ENCODE measurements around the gene MBD4. TPM values are rescaled to one million over a fixed set of nuclear protein-coding genes. Genes with fewer than 3 reads are reported as not detected.

MBD4 gene
- total RNA-seq, 1 donor from 2014 or later, result 98.7 TPM

DNA sequence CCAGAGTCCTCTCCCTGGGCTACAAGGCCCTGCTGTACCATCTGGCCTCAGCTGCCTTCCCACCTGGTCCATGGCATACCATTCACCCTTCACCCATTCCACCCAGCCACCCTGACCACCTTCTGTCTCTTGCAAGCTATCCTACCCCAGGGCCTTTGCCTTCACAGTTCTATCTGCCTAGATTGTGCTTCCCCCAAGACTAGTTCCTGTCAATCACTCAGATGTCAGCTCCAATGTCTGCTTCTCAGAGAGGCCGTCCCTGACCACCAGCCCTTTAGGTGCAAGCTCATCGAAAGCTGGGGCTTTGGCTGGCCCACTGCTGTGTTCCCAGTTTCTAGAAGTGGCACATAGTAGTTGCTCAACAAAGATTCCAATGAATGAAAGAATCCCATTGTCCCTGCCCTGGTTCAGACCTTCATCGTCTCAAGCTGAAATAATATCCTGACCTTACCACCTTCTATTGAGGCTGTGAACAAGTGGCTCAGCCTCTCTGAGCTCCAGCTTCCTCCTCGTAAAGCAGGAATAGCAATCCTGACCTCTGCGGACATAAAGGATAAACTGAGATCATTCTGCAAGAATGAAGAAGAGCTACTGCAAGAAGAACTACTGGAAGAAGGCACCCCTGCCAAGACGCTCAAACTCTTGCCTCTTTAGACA, 27.1 kb downstream of the MBD4 start:
- H3K4me1 Mint-ChIP-seq, result peaks cover 19% of the 10 kb centered on the region
- no peaks in the 10 kb centered on the region for H3K9me3 Mint-ChIP-seq
- H3K27ac Mint-ChIP-seq, result no peak overlapping the region
- ATAC-seq (ENCODE audit: low read depth) (no peak), DNase-seq (no peak)
- H3K36me3 Mint-ChIP-seq (ENCODE audit: low read depth), result no peaks in the 10 kb centered on the region
- no peaks in the 10 kb centered on the region for H3K27me3 Mint-ChIP-seq
- TF ChIP-seq, protein P1, sequence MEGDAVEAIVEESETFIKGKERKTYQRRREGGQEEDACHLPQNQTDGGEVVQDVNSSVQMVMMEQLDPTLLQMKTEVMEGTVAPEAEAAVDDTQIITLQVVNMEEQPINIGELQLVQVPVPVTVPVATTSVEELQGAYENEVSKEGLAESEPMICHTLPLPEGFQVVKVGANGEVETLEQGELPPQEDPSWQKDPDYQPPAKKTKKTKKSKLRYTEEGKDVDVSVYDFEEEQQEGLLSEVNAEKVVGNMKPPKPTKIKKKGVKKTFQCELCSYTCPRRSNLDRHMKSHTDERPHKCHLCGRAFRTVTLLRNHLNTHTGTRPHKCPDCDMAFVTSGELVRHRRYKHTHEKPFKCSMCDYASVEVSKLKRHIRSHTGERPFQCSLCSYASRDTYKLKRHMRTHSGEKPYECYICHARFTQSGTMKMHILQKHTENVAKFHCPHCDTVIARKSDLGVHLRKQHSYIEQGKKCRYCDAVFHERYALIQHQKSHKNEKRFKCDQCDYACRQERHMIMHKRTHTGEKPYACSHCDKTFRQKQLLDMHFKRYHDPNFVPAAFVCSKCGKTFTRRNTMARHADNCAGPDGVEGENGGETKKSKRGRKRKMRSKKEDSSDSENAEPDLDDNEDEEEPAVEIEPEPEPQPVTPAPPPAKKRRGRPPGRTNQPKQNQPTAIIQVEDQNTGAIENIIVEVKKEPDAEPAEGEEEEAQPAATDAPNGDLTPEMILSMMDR (IDR thresholded peaks at IDR 0.05), result no peak
- ChIA-PET CTCF (interaction anchor here (1.2 to 1.7 kb wide), 2 partner anchors 13 to 29 kb away, joined by 4 read pairs; no protein-coding TSS in a partner anchor), POLR2A (interaction anchor here (1.1 to 2.0 kb wide), 2 partner anchors 13 to 27 kb away, joined by 5 to 8 read pairs; partner anchors contain the start of genes IFT122 and MBD4)
- H3K4me3 Mint-ChIP-seq, result no peak overlapping the region
- intact Hi-C loops (cut with micrococcal nuclease), result no loop called here

- H3K4me3 Mint-ChIP-seq, result no peak overlapping the region
These were observed 28.8 kb downstream of the MBD4 start for GRCh38 chr3:129410971-129411370.

GRCh38 chr3:129409541-129409940, 30.2 kb downstream of the MBD4 start:
- intact Hi-C loops (cut with micrococcal nuclease), result no loop called here

More at GRCh38 chr3:129410971-129411370, 28.8 kb downstream of the MBD4 start:
- TF ChIP-seq, protein P1 (IDR thresholded peaks at IDR 0.05), result no peak
- Mint-ChIP-seq H3K9me3 (no peaks in the 10 kb centered on the region), H3K36me3 (ENCODE audit: low read depth) (no peaks in the 10 kb centered on the region), H3K27ac (no peak overlapping the region), H3K4me1 (peaks cover 19% of the 10 kb centered on the region), H3K27me3 (no peaks in the 10 kb centered on the region)
- ChIA-PET CTCF (no interaction called here), POLR2A (no interaction called here)
- DNase-seq, result no peak
- intact Hi-C loops (cut with micrococcal nuclease), result no loop called here
- ATAC-seq (ENCODE audit: low read depth), result no peak

DNA sequence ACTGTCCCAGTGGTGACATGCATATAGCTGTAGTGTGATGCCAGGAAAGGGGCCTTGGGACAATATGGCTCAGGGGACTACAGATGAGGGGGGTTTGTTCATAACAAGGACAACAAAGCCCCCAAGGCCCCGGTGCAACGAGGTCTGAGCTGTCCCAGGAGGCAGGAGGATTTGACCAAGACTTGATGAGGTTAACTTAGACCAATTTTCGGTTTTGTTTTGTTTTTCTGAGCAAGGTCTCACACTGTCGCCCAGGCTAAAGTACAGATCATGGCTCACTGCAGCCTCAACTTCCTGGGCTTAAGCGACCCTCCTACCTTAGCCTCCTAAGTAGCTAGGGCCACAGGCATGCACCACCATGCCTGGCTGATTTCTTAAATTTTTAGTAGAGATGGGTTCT, 35.1 kb downstream of the MBD4 start:
- ChIA-PET CTCF (no interaction called here), POLR2A (no interaction called here)
- no peak for DNase-seq
- Mint-ChIP-seq H3K36me3 (ENCODE audit: low read depth) (no peaks in the 10 kb centered on the region), H3K27me3 (no peaks in the 10 kb centered on the region), H3K9me3 (no peaks in the 10 kb centered on the region), H3K4me3 (no peak overlapping the region), H3K27ac (no peak overlapping the region), H3K4me1 (peaks cover 19% of the 10 kb centered on the region)
- ATAC-seq (ENCODE audit: low read depth), result no peak
- intact Hi-C loops (cut with micrococcal nuclease), result no loop called here
- TF ChIP-seq, protein P1 (IDR thresholded peaks at IDR 0.05), result no peak

More at GRCh38 chr3:129409541-129409940, 30.2 kb downstream of the MBD4 start:
- Mint-ChIP-seq H3K4me3 (no peak overlapping the region), H3K36me3 (ENCODE audit: low read depth) (no peaks in the 10 kb centered on the region), H3K27ac (peak overlapping the region; percentile 50), H3K9me3 (no peaks in the 10 kb centered on the region), H3K27me3 (no peaks in the 10 kb centered on the region), H3K4me1 (peaks cover 19% of the 10 kb centered on the region)
- TF ChIP-seq, protein P1 (IDR thresholded peaks at IDR 0.05), result no peak
- ATAC-seq (ENCODE audit: low read depth) (no peak), DNase-seq (no peak)
- ChIA-PET POLR2A (interaction anchor here (1.1 to 1.2 kb wide), 2 partner anchors 10 to 30 kb away, joined by 3 to 8 read pairs; partner anchors contain the start of genes IFT122 and MBD4), CTCF (no interaction called here)

GRCh38 chr3:129404130-129404529, 35.6 kb downstream of the MBD4 start:
- CTCF ChIA-PET, result no interaction called here

More at GRCh38 chr3:129404130-129404529, 35.6 kb downstream of the MBD4 start:
- no peak overlapping the region for H3K4me3 Mint-ChIP-seq
- TF ChIP-seq, protein P1 (IDR thresholded peaks at IDR 0.05), result no peak
- H3K9me3 Mint-ChIP-seq, result no peaks in the 10 kb centered on the region
- H3K36me3 Mint-ChIP-seq (ENCODE audit: low read depth), result peaks cover 4% of the 10 kb centered on the region
- no peak overlapping the region for H3K27ac Mint-ChIP-seq
- H3K4me1 Mint-ChIP-seq, result peaks cover 19% of the 10 kb centered on the region
- ATAC-seq (ENCODE audit: low read depth) (no peak), DNase-seq (no peak)
- intact Hi-C loops (cut with micrococcal nuclease), result no loop called here
- no peaks in the 10 kb centered on the region for H3K27me3 Mint-ChIP-seq
- POLR2A ChIA-PET, result interaction anchor here (1.1 kb wide), 1 partner anchor 10 kb away, joined by 5 read pairs; no protein-coding TSS in a partner anchor
